Limb (tissue), 2 donors: Measurements from ENCODE around the gene STX4.

Experiments
- DNase-seq, 2 donors: peaks; one replicate each; pipeline ENCODE4 v3.0.0-alpha.2; 2016; ENCODE audit errors: extremely low spot score in 2 of 2

The STX4 gene

GRCh38 chr16:31083556-31083955, 50.2 kb downstream of the STX4 start:
- no peak for DNase-seq

GRCh38 chr16:31083981-31084380, 50.6 kb downstream of the STX4 start:
- peak in 1 of 2 donors; percentile 27 for DNase-seq

GRCh38 chr16:31084584-31085302, 51.4 kb downstream of the STX4 start:
- DNase-seq, result peak; percentile 32 to 41

- peak in 1 of 2 donors; percentile 22 for DNase-seq
Measured at GRCh38 chr16:31085411-31085810, 52.1 kb downstream of the STX4 start.

GRCh38 chr16:31085873-31086628, 52.7 kb downstream of the STX4 start:
- DNase-seq, result peak; percentile 55 to 66

GRCh38 chr16:31086629-31086906, 53.2 kb downstream of the STX4 start:
- DNase-seq, result no peak

GRCh38 chr16:31087481-31087880, 54.1 kb downstream of the STX4 start:
- peak in 1 of 2 donors; percentile 27 for DNase-seq

- peak in 1 of 2 donors; percentile 25 for DNase-seq
Measured at GRCh38 chr16:31087971-31088370, 54.6 kb downstream of the STX4 start.

- DNase-seq, result peak in 1 of 2 donors; percentile 31
Measured at GRCh38 chr16:31088459-31089183, 55.3 kb downstream of the STX4 start, which contains the start of gene PRSS53. Gene PRSS53, minus strand, starts transcription at chr16:31088943. Its CDS starts 134 bp downstream, at chr16:31088809.

- DNase-seq, result no peak
Measured at GRCh38 chr16:31089199-31089598, 55.8 kb downstream of the STX4 start.
